NCI-H187 (cell line): ENCODE data around the gene HMOX2.

ENCODE experiments used
- DNase-seq, 2 experiments: peaks; one replicate each; lab custom pipeline; 2025; lab: John Stamatoyannopoulos, UW

The HMOX2 gene

DNA sequence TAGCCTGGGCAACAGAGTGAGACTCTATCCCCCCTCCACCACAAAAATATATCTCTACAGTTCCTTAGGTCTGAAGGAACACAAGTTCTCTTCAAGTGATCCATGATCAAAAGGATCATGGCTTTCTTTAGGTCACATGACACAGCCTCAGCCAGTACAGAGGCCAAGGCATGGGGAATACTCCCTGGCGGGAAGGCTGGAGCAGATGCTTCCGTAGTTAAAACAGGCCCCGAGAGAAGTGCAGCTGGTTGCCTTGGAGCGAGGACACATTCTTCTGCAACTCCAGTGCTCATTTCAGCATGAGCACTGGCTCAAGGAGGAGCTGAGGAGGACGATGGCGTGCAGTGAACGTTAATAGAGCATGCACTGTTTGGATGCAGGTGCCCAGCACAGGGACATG lies 48.9 kb downstream of the HMOX2 start:
- no peak for DNase-seq

DNA sequence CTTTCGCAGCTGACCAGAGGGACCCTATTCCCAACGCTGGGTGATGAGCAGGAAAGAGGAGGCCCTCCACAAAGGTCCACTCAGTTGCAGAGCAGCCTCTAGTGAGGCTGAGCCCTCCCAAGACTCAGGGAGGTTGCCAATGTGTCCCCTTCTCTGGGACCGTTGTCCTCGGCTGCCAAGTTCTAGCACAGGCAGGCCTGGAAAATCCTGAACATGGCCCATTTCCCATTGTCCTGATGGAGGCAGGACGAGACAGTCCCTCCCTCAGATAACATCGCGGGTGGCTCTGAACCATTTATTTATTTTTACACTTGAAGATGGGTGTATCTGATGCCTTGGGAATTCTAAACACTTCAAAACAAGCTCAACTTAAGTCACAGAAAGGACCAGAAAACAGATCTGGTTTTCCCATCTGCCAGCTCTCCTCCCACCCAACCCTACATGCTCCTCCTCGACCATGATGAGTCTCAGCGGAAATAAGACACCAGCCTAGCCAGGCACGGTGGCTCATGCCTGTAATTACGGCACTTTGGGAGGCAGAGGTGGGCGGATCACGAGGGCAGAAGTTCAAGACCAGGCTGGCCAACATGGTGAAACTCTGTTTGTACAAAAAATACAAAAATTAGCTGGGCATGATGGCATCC lies 49.6 kb downstream of the HMOX2 start:
- no peak for DNase-seq

DNA sequence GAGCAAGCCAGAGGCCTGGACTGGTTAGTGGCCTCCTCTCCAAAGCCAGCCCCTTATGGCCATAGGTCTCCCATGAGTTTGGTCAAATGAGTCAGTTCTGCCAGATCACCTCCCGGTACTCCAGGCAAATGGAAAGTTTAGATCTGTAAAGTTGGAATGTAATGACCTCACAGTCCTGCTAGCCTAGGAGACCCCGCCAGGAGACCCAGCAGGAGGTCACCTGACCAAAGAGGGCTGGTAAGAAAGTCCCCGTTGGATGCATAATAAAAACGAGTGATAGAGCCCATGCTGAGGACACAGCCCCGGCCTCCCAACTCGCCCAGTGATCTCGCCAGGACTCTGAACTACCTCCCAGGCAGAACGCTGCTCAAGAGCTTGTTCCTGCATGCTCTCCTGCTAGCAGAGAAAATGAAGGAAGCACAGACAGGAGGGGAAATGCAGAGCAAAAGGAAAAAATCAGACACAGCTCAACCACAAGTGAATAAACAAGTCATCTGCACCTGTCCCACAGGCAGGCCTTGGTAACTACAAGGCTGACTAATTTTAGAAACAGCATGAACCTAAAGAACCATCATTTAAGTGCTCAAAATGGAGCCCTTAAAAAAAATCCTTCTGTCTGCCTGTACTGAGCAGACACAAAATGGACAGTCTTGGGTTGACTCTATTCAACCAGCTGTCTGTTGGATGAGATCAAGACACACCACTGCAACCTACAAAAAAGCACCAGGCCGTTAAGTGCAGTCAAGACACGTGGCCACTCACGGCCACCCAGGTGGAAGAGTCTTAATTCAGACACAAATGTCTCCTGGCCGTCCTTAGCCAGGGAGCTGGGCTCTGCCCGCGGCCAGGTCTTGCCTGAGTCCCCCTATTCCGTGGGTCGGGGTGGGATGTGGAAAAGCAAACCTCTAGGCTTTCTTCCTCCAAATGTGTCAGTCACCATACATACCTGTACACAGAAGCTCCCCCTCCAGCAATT lies 53.2 kb downstream of the HMOX2 start:
- peak in 1 of 2 experiments; percentile 13 for DNase-seq

DNA sequence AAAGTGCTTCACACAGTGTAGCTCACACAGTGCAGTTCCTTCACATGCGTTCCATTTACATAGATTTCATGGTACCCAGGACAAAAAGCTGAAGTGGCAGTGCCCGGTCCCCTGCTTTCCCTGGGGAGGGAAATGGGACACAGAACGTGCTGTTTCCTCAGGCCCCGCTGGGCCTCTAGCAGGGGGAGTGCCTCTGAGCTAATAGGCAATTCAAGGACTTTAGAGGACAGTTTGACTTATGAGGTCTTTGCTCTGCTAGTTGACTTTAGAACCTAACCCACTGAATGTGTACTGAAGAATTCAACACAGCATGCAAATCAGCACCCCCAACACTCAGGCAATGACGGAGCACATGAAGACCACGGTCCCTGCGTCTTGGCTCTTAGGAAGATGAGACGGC lies 55.6 kb downstream of the HMOX2 start:
- DNase-seq, result no peak

DNA sequence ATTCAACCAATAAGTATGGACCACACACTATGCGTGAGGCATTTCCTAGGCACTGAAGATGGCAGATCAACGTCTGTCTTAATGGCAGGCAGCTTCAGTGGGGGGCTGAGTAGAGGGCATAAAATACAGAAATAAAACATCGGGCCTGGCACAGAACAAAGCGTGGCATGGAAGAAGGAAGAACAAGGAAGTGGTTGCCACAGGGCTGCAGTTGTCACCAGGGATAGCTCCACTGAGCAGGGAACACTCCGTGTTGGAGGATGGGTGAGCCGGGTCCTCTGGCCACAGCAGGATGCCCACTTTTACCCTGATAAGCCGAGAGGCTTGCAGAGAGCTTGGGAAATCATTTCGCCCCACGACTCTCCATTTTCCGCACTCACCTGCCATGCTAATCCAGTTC lies 56.0 kb downstream of the HMOX2 start:
- no peak for DNase-seq

DNA sequence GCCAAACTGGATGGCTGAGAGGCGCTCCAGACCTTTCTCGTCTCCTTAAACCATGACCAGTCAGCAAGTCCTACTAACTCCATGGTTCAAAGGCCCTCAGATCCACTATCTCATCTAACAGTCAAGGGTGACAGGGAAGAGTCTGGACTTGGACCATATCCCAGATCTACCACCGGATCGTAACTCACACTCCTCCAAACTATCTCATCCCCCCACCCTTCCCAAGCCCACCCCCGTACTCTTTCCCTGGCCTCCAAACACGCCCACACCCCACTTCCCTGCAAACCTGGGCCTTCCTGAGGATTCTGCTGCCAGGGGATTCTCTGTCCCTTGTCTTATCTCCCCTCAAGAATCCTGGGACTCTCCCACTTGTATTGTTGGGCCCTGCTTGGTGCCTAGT lies 57.3 kb downstream of the HMOX2 start:
- no peak for DNase-seq

DNA sequence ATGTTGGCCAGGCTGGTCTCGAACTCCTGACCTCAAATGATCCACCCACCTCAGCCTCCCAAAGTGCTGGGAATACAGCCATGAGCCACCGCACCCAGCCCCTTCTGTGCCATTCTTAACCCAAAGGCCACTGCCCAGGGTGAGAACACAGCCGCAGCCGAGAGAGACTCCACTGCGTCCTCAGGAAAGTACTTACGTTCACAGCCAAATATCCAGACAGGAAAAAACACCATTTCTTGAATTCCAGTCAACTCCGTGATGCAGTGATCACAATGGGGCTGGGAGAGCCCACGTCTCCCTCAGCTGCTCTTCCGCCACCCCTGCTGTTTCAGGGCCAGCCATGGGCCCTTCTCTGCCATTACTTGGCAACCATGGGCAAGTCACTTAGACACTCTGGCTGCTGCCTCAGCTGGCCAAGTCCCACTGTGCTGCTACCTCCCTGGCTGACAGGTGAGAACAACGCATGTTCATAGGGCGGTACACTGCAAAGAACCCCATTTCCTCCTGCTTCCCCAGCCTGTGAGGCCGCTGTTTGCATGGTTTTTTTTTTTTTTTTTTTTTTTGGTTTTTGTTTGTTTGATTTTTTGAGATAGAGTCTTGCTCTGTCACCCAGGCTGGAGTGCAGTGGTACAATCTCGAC lies 58.1 kb downstream of the HMOX2 start:
- DNase-seq, result no peak

DNA sequence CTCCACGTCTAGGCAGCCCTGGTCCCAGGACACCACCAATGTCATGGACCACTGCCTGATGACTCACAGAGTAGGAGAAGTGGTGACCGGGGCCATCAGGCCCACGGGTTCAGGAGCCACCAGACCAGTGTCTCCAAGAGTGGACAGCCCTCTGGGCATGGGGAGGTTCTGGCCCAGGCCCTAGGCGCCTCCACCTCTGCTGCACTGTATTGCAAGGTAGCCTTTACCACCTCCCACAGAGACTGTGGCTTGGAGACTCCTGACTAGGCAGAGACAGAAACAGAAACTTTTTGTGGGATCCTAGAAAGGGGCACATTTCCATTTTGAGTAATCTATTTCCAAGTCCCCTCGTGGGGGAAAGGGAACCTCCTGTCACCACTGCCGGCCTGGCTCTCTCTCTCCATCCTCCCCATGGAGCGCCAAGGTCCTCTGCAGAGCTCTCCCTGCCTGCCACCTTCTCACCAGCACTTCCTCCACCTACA lies 59.5 kb downstream of the HMOX2 start:
- no peak for DNase-seq

DNA sequence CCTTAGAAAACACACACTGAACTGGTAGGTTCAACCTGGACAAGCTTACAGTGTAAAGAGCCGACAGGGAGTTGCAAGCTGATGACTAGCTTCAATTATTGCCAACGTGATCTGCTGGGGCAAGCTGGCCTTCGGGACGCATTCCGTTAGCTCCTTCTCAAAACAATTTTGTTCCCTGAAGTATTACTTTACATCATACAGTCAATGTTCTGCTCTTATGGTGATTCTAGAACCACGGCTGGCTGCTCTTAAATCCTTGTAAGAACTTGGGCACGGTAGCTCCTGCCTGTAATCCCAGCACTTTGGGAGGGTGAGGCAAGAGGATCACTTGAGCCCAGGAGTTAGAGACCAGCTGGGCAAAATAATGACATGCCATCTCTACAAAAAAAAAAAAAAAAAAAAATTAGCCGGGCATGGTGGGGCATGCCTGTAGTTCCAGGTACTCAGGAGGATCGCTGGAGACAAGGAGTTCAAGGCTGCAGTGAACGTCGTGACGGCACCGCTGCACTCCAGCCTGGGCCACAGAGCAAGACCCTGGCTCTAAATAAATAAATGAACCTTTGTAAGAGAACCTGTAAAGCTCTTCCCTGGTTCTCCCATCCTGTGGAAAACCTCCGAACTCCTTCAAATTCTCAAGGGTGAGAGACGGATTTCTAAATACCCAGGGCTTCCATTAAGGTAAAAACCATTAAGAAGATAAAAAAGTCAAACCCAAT lies 60.4 kb downstream of the HMOX2 start:
- DNase-seq, result no peak

DNA sequence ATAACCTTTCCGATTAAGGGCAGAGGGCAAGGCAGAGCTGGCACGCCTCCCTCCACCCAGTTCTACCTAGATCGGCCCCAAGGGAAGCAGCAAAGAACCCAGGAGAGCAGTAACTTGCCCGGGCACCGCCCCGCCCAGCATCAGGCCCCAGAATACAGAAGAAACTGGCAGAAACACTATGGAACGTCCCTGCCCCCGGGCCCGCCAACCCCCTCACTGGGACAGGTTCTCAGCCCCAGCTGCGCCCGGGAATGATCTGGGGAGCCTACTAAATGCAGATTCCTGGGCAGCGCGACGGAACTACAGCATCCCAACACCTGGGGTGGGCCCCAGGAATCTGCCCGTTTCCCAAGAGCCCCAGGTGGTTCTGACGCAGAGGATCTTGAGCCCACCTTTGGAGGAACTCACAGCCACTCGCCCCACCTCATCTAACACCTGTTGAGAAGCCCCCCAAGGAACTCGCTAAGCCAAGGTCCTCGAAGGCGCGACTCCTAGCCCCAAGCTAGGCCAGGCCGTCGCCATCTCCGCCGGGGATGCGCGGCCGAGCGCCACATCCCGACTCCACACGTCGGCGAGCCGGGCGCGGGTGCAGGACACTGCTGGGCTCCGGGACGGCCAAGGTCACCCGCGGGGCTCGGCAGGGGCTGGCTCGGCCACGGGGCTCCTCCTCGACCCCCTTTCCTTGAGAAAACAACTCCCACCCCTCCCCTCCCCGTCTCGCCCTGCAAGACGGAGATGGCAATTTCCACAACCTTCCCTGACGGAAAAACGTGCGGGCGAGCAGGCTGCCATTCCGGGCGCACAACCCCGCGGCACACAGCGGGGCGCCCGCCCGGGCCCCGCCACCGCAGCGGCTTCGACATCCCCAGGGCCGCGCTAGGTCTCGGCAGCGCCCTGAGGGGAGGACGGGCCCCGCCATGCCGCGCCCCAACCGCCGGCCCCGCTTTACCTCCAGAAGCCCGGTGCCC lies 61.5 kb downstream of the HMOX2 start:
- DNase-seq, result no peak

DNA sequence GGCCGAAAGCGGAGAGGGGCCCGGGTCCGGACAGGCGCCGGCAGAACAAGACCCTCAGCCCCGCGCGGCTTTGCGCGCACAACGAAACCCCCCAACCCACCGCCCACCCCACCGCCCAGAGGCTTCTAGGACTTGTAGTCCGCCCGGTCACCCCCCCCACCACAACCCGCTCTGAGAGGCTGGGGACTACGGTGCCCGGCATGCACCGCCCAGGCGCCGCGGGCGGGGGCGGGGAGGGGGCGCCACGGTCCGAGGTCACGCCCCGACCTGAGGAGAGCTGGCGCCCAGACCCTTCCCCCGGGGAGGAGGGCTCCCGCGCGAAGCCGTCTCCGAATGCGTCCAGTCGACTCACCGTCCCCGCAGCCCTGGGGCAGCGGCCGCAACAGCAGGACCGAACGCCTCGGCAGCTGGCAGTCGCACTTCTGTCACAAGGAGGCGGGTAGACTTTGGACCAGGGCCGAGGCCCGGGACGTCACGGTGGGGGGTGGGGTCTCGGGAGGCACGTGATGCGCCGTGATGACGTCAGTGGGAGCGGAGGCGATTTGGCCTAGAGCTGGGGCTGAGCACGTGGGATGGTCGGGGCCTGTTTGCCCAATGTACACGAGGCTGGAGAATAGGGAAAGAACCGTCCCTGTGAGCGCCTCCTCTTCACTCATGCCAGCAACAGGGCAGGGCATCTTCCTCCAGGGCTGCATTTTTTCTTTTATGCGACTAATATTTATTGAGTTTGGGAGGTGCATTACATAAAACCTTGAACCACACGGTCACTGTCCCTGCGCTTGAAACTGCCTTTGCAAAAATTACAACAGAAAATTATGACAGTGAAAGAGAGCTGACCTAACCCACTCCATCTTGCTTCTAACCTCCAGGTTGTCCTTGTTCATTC lies 62.4 kb downstream of the HMOX2 start, which contains the start of gene CDIP1:
Gene CDIP1 (minus strand): TSS at position 424 of the 886 bp plus-strand sequence. CDS start 24,643 bp downstream, outside the sequence.
- DNase-seq, result peak; percentile 78 to 84

DNA sequence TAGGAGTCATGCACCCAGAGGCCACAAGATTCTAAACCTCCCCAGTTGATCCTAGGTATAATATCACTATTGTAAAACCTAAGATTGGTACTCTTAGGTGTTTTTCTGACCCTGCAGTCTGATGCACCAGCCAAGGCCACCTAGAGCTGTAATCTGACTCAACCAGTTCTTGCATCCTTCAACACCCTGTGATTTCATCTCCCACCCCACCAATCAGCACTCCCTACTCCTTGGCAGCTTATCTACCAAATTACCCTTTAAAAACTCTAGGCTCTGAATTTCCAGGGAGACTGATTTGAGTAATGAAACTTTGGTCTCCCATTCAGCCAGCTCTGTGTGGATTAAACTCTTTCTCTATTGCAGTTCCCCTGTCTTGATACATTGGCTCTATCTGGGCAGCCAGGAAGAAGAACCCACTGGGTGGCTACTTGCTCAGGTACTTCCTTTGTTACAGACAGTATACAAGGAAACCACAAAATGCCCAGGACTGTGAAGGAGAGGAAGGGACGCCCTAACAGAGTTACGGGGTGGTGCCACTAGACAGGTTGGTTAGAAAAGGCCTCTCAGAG lies 63.6 kb downstream of the HMOX2 start:
- DNase-seq, result no peak

DNA sequence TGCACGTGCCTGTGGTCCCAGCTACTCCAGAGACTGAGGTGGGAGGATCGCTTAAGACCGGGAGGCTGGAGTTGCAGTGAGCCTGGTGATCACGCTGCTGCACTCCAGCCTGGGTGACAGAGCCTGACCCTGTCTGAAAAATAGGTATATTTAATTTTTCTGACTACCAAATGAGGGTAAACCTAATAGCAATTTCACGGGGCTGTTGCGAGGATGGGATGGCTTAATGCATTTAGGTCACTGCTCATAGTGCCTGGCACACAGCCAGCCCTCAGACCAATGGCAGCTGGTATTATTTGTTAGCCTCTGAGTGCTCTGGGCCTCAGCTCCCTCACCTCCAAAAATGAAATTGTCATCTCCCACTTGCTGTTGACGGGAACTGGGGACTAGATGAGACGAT lies 68.3 kb downstream of the HMOX2 start:
- DNase-seq, result no peak

DNA sequence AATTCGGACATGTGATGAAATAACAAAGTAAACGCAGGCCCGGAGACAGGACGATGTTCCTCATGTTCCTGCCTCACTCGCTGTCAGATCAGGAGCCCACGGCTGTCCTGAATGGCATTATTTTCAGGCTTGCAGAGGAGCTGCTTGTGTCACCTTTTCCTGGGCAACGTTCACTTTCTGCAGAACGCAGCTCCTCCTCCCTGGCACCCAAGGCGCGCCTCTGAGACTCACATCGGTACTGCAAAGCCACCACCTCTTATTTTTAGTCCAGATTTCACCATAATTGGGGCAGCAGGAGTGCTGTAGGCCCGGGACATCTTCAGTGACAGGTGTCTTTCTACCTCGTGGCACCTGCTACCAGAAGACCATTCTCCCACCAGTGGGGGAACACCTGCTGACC lies 71.9 kb downstream of the HMOX2 start:
- no peak for DNase-seq

DNA sequence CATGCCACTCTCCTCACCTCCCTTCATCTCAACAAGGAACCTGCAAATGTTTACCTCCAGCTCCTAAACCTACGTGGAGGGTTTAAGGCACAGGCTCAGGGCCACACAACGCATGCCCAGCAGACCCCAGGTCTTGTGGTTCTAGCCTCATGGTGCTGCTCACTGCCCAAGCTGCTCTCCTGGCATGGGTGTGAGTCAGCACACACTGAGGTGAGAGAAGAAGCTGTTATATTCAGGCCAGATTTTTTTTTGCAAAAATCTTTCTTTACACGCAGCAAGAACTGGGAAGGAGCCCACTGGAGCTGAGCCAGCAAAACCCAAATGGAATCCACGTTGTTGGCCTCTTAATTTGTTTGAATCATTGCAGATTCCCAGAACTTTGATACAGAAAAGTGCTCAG lies 74.4 kb downstream of the HMOX2 start:
- DNase-seq, result no peak

DNA sequence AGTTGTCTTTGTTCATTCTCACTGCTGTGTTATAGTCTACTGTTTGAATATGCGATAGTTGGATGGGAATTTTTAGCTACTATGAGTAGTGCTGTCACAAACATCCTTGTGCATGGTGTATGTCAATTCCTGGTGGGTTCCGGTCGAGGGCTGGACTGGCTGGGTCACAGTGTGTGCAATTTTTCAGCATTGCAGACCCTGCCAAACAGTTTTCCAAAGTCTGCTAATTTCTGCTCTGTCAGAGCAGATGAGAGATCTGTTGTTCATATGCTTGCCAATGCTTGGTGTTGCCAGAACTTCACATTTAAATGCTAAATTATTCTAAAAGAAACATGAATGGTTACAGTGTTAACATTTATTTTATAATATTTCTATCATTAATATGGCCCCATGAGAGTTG lies 76.3 kb downstream of the HMOX2 start:
- no peak for DNase-seq

DNA sequence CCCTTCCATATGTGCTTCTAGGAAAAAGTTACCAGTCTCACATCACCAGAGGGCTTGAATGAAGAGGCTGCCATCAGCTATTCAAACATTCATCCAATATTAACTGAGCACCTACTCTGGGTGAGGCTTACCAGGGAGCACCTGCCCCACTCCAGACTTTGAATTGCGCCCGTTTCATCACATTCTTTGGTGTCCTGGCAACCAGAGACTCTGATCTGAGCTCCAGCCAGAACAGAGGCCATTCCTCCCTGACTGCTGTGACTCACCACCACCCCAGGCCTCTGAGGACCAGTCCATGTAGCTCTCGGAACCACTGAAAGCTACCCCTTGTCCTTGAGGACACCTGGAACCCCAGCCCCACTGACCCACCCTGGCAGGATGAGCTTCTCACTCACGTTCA lies 79.9 kb downstream of the HMOX2 start, which contains the start of gene C16orf96:
Gene C16orf96 (plus strand): TSS at position 229 of the 400 bp plus-strand sequence. CDS start 150 bp downstream, at position 379.
- DNase-seq, result no peak

DNA sequence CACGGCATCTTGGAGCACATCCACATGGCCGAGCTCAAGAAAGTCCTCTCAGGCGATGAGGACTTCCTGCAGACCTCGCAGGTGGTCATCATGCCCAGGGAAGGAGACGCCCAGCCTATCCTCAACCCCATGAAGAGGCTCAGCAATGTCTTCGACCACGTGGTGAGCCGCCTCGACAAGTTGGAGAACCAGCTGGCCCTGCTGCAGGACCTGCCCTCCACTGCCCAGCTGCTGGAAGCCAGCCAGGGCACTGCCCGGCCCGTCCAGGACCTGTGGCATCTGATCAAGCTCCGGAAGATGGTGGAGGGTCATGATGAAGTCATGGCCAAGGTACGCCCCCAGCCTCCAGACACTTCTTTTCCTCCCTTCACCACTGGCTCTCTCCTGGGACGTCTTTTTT lies 80.4 kb downstream of the HMOX2 start:
- no peak for DNase-seq

DNA sequence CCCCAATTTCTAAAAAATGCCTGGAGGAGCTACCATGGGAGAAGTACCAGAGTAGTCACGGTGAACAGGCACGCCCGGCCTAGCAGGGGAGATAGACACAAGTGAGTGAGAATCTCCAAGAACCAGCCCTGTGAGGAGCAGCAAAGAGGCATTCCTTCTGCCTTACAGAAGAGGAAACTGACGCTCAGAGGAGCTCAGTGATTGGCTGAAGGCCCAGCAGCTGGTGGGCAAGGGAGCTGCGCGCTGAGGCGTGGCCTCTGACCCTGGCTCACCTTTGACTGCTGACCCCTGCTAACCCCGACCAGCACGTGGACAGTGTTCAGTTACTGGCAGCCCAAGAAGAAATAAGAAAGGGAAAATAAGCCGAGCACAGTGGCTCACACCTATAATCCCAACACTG lies 81.8 kb downstream of the HMOX2 start:
- DNase-seq, result no peak
